A673 (cell line): ENCODE results near the gene JMJD6.

ENCODE experiments used
- CTCF ChIP-seq: fragments of 300-800, 200-600 bp; sonication (generic); conservative IDR thresholded peaks from 2 replicates; pipeline ENCODE4 v1.5.1; 2017; ENCODE audit warnings: low read depth, mild to moderate bottlenecking, antibody characterized with exemption, low read length, moderate library complexity, mixed read lengths
- EZH2 ChIP-seq: fragments of 200-600 bp; sonication (generic); IDR thresholded peaks from 2 replicates; pipeline ENCODE4 v1.6.1; 2017; ENCODE audit warnings: borderline replicate concordance, low read depth, mild to moderate bottlenecking, mixed read lengths, antibody characterized with exemption, low read length; ENCODE audit not compliant: poor library complexity, severe bottlenecking

- no peak for TF ChIP-seq CTCF
- TF ChIP-seq EZH2: no peak
These were observed 6.2 kb downstream of the JMJD6 start for GRCh38 chr17:76720211-76720610.
